Measurements from ENCODE around the gene DNAJC21. TPM values are rescaled to one million over a fixed set of nuclear protein-coding genes. Genes with fewer than 3 reads are reported as not detected.

DNAJC21 gene
- total RNA-seq, 1 donor from 2014 or later = 55.5 TPM

- TF ChIP-seq CTCF (IDR thresholded peaks at IDR 0.05; ENCODE audit: borderline replicate concordance) = no peak
- intact Hi-C loops (cut with micrococcal nuclease) = no loop called here
- Histone ChIP-seq H3K4me1 (no peaks in the 10 kb centered on the region), H3K36me3 (no peaks in the 10 kb centered on the region), H3K9me3 (replicated peaks) (no peaks in the 10 kb centered on the region), H3K4me3 (no peak overlapping the region), H3K27me3 (ENCODE audit: low read depth) (peaks cover 69% of the 10 kb centered on the region), H3K27ac (replicated peaks) (no peak overlapping the region)
- DNase-seq = no peak
Observed at GRCh38 chr5:34993951-34994350, 64.6 kb downstream of the DNAJC21 start.

- Histone ChIP-seq H3K27me3 (ENCODE audit: low read depth) (peaks cover 71% of the 10 kb centered on the region), H3K36me3 (no peaks in the 10 kb centered on the region), H3K4me1 (no peaks in the 10 kb centered on the region), H3K4me3 (no peak overlapping the region), H3K9me3 (replicated peaks) (no peaks in the 10 kb centered on the region), H3K27ac (replicated peaks) (no peak overlapping the region)
- TF ChIP-seq CTCF (IDR thresholded peaks at IDR 0.05; ENCODE audit: borderline replicate concordance) = no peak
- no peak for DNase-seq
- intact Hi-C loops (cut with micrococcal nuclease) = no loop called here
Observed at GRCh38 chr5:34996261-34996660, 66.9 kb downstream of the DNAJC21 start.

- no peak for TF ChIP-seq CTCF (IDR thresholded peaks at IDR 0.05; ENCODE audit: borderline replicate concordance)
- no peak for DNase-seq
- Histone ChIP-seq H3K27ac (replicated peaks) (no peak overlapping the region), H3K4me1 (no peaks in the 10 kb centered on the region), H3K36me3 (no peaks in the 10 kb centered on the region), H3K9me3 (replicated peaks) (no peaks in the 10 kb centered on the region), H3K4me3 (no peak overlapping the region), H3K27me3 (ENCODE audit: low read depth) (peaks cover 89% of the 10 kb centered on the region)
- intact Hi-C loops (cut with micrococcal nuclease) = no loop called here
Observed at GRCh38 chr5:34998058-34998789, 68.9 kb downstream of the DNAJC21 start.

GRCh38 chr5:35001842-35002241 lies 72.5 kb downstream of the DNAJC21 start:
- Histone ChIP-seq H3K4me1 (no peaks in the 10 kb centered on the region), H3K27ac (replicated peaks) (no peak overlapping the region), H3K27me3 (ENCODE audit: low read depth) (peaks cover 91% of the 10 kb centered on the region), H3K9me3 (replicated peaks) (peaks cover 1% of the 10 kb centered on the region), H3K36me3 (no peaks in the 10 kb centered on the region), H3K4me3 (no peak overlapping the region)
- TF ChIP-seq CTCF (IDR thresholded peaks at IDR 0.05; ENCODE audit: borderline replicate concordance) = no peak
- intact Hi-C loops (cut with micrococcal nuclease) = no loop called here
- DNase-seq = no peak

- no peak for DNase-seq
- no peaks in the 10 kb centered on the region for H3K4me1 ChIP-seq
- intact Hi-C loops (cut with micrococcal nuclease) = no loop called here
- no peak overlapping the region for H3K4me3 ChIP-seq
- H3K27ac ChIP-seq (replicated peaks) = no peak overlapping the region
- H3K27me3 ChIP-seq (ENCODE audit: low read depth) = peaks cover 91% of the 10 kb centered on the region
- H3K9me3 ChIP-seq (replicated peaks) = peaks cover 7% of the 10 kb centered on the region
- H3K36me3 ChIP-seq = no peaks in the 10 kb centered on the region
- TF ChIP-seq CTCF (IDR thresholded peaks at IDR 0.05; ENCODE audit: borderline replicate concordance) = no peak
Observed at GRCh38 chr5:35002459-35002858, 73.1 kb downstream of the DNAJC21 start.

All from left ventricle myocardium inferior (tissue), 1 donor.